Panc1 (cell line): Measurements from ENCODE around the gene UBASH3B.

ENCODE experiments used
- POLR2AphosphoS5 ChIP-seq: IDR thresholded peaks from 2 replicates; pipeline ENCODE4 v1.6.1; 2012; ENCODE audit warnings: mild to moderate bottlenecking, low read depth, low read length, moderate library complexity
- SIN3A ChIP-seq: IDR thresholded peaks from 2 replicates; pipeline ENCODE4 v1.6.1; 2012; ENCODE audit warnings: low read depth, mild to moderate bottlenecking, low read length, moderate library complexity, borderline replicate concordance; ENCODE audit not compliant: insufficient read depth
- TF ChIP-seq, protein P1 (sequence below): fragments of 450-650 bp; IDR thresholded peaks from 2 replicates; pipeline ENCODE4 v1.5.1; 2017; ENCODE audit warnings: mild to moderate bottlenecking

DNA sequence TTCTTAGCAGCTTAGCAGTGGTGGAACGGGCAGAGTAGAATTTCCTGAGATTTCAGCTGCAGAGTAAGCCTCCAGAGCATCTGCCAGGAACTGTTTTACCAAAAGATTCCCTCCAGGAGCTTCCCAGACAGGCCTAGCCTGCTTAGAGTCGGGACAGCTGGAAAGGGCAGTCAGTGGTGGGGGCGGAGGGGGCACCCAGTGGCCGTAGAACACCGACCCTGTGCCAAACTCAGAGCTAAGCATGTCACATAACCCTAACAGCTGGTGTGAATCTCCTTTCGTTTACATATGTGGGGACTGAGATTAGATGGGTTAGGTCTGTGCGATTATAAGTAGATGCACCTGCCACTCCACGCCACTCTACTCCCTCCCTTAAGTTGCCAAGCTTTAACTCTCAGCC is 102.8 kb downstream of the UBASH3B start:
- TF ChIP-seq, protein P1, sequence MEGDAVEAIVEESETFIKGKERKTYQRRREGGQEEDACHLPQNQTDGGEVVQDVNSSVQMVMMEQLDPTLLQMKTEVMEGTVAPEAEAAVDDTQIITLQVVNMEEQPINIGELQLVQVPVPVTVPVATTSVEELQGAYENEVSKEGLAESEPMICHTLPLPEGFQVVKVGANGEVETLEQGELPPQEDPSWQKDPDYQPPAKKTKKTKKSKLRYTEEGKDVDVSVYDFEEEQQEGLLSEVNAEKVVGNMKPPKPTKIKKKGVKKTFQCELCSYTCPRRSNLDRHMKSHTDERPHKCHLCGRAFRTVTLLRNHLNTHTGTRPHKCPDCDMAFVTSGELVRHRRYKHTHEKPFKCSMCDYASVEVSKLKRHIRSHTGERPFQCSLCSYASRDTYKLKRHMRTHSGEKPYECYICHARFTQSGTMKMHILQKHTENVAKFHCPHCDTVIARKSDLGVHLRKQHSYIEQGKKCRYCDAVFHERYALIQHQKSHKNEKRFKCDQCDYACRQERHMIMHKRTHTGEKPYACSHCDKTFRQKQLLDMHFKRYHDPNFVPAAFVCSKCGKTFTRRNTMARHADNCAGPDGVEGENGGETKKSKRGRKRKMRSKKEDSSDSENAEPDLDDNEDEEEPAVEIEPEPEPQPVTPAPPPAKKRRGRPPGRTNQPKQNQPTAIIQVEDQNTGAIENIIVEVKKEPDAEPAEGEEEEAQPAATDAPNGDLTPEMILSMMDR = no peak
- TF ChIP-seq SIN3A (no peak), POLR2AphosphoS5 (no peak)
